ENCODE data around the gene CIC.
"Not testable (repeated sequence)": the region's sequence is repeated elsewhere in the genome, so short reads cannot be mapped to it uniquely, and the experiment has no call there.

The CIC gene

GRCh38 chr19:42313096-42313839, 44.2 kb downstream of the CIC start, which contains the start of gene TMEM145:
Gene TMEM145, plus strand, starts transcription at chr19:42313309. Its CDS starts 68 bp downstream, at chr19:42313377.
- DNase-seq (ENCODE audit: low read depth) = no peak

GRCh38 chr19:42313840-42314755, 45.0 kb downstream of the CIC start:
- DNase-seq (ENCODE audit: low read depth) = no peak

GRCh38 chr19:42315024-42315423, 46.0 kb downstream of the CIC start:
- no peak for DNase-seq (ENCODE audit: low read depth)

- DNase-seq (ENCODE audit: low read depth) = no peak
Observed at GRCh38 chr19:42316223-42317211, 47.5 kb downstream of the CIC start.

GRCh38 chr19:42317535-42317934, 48.5 kb downstream of the CIC start:
- no peak for DNase-seq (ENCODE audit: low read depth)

GRCh38 chr19:42322305-42322704, 53.3 kb downstream of the CIC start:
- no peak for DNase-seq (ENCODE audit: low read depth)

DNA sequence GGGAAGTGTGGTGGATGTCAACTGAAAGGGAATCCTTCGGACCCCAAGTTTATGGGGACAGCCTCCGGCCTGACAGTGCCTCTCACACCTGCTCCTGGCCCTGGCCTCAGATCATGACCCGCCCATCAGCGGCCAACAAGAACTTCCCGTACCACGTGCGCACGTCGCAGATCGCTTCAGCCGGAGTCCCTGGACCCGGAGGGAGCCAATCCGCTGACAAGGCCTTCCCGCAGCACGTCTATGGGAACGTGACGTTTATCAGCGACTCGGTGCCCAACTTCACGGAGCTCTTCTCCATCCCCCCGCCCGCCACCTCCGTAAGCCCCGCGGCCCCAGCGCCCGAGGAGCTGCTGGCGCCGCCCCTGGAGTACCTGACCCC, 54.4 kb downstream of the CIC start:
- DNase-seq (ENCODE audit: low read depth) = no peak

DNA sequence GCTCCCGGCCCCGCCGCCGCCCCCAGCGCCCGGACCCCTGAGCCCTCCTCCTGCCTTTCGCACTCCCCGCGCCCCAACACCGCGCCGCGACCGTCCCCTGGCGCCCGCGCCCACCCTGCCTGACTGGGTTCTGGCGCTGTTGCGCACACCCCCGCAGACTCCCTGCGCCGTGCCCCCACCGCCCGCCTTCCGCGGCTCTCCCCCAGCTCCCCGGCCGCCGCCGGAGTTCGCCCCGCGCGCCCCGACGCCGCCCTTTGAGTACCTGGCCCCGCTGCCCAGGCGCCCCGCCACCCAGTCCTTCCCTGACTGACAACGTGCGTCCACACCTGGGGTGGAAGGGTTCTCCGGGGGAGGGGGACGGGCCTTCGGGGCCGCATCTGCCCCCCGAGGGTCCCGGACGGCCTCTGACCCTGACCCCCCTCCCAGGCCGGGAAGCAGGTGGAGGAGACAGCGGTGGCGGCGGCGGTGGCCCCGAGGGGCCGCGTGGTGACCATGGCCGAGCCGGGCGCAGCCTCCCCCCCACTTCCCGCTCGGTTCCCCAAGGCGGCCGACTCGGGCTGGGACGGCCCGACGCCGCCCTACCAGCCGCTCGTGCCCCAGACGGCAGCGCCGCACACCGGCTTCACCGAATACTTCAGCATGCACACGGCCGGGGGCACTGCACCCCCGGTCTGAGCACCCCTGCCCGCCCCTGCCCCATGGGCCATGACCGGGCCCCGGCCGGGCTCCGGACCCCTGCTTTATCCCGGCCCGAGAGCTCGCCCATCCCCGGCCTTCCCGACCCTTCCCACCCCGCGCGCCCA, 55.0 kb downstream of the CIC start:
- no peak for DNase-seq (ENCODE audit: low read depth)

GRCh38 chr19:42324655-42325307, 55.7 kb downstream of the CIC start:
- DNase-seq (ENCODE audit: low read depth) = no peak

- DNase-seq (ENCODE audit: low read depth) = peak; percentile 97
Observed at GRCh38 chr19:42325308-42325895, 56.4 kb downstream of the CIC start, which contains the start of gene MEGF8. Gene MEGF8, plus strand, starts transcription at chr19:42325635. Its CDS starts 609 bp downstream, at chr19:42326244.

GRCh38 chr19:42325896-42326771, 57.1 kb downstream of the CIC start:
- DNase-seq (ENCODE audit: low read depth) = no peak

DNA sequence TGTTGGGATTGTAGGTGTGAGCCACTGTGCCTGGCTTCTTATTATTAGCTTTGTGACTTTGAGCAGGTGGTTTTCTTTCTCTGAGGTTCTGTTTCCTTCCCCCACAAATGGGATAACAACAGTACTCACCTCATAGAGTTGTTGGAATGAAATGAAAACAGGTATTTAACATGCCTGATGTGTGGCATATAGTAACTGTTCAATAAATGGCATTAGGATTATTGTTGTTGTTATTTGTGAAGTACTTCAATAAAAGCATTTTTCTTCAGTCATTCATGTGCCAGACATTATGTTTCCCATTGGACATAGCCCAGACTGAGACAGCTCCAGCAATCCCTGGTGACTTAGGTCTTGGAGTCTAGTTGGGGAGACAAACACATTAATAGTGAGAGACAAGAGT, 57.9 kb downstream of the CIC start:
- no peak for DNase-seq (ENCODE audit: low read depth)

DNA sequence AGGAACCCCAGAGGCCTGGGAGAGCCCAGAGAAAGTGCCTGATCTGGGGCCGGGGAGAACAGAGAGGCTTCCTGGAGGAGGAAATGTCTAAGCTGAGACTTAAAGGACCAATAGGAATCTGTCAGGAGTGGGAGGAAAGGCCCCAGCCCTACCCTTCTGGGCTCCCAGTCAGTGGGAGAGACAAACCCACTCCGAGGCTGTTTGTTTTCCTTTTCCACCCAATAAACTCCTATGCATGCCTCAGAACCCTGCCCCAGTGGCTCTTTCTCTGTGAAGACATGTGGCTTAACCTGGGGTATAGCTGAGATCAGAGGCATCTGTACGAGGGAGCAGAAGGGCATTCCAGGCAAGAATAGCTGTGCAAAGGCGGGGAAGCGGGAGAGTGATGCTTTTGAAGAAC, 58.3 kb downstream of the CIC start:
- DNase-seq (ENCODE audit: low read depth) = no peak

DNA sequence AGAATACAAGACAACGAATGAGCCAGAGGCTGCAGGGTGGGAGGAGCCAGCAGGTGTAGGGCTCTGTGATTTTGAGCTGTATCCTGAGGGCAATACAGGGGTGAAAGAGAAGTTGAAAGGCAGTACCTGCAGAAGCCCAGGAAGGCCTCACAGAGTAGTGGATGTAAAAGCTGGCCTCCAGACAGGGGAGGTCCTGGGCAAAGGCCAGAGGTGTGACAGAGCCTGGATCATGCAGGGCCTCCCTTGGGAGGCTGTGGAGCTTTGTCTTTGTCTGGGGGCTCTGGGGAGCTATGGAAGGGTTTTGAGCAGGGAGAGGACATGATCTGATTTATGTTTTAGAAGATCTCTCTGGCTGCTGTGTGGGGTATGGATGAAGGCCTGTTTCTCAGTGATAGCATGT, 59.1 kb downstream of the CIC start:
- no peak for DNase-seq (ENCODE audit: low read depth)

- no peak for DNase-seq (ENCODE audit: low read depth)
Observed at GRCh38 chr19:42328854-42329253, 59.8 kb downstream of the CIC start.

- DNase-seq (ENCODE audit: low read depth) = no peak
Observed at GRCh38 chr19:42330241-42330711, 61.2 kb downstream of the CIC start.

DNA sequence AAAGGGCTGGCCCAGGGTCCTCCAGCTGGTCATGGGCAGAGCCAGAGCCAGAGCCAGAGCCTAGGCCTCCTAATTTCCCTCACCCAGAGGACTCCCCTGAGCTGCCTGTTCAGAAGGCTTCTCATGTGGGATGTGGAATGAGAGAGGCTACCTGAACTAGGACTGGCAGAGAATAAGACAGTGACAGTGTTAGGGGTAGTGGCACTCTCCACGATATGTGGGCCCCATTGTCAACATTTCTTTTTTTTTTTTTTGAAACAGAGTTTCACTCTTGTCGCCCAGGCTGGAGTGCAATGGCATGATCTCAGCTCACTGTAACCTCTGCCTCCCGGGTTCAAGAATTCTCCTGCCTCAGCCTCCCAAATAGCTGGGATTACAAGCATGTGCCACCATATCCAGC, 62.3 kb downstream of the CIC start:
- DNase-seq (ENCODE audit: low read depth) = not testable (repeated sequence)

DNA sequence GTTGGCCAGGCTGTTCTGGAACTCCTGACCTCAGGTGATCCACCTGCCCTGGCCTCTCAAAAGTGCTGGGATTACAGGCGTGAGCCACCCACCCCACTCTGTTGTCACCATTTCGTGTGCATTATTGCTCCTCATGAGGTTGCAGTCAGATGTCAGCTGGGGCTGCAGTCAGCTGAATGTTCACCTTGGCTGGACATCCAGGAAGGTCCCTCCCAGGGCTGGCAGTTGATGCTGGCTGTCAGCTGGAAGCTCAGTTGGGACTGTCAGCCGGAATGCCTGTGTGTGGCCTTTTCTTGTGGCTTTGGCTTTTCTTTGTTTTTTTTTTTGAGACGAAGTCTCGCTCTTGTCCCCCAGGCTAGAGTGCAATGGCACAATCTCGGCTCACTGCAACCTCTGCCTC, 63.0 kb downstream of the CIC start:
- no peak for DNase-seq (ENCODE audit: low read depth)

DNA sequence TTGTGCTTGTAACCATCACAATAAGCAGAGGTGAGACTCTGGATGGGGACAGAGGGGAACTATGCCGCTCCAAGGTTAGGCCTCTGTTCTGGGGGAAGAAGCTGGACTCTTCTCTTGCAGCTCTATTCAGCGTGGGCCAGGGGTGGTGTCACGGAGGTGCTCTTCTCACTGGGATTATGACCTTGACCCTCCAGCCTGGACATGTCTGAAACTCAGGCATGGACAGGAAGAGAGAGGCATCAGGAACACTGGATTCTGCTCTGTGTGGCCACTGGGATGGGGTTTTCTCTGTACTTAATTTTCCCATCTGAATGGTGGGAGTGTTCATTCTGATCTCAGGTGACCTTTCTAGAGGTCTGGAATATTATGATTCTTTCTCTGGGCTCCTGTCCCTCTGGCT, 64.0 kb downstream of the CIC start:
- no peak for DNase-seq (ENCODE audit: low read depth)

All from stimulated activated CD8-positive, alpha-beta memory T cell treated with anti-CD3 and anti-CD28 coated beads, Interleukin-4, amount 100 ng/mL, for 24 hours (primary cell).